Kidney epithelial cell (primary cell): ENCODE data around the gene C16orf89. TPM values are rescaled to one million over a fixed set of nuclear protein-coding genes. Genes with fewer than 3 reads are reported as not detected.

Experiments
- DNase-seq: peaks from one replicate; pipeline ENCODE4 v3.0.0-alpha.2; 2010; ENCODE audit warnings: low read depth
- H3K27me3 ChIP-seq: 2 replicates; pipeline ENCODE4 v1.6.0; 2011; ENCODE audit warnings: low read length; ENCODE audit not compliant: control insufficient read depth, insufficient read depth
- H3K36me3 ChIP-seq: 2 replicates; pipeline ENCODE4 v1.5.1; 2011; ENCODE audit warnings: low read length; ENCODE audit not compliant: control insufficient read depth, insufficient read depth
- H3K4me3 ChIP-seq: 2 replicates; pipeline ENCODE4 v1.5.1; 2011; ENCODE audit warnings: low read depth, mild to moderate bottlenecking, control low read depth, low read length
- CTCF ChIP-seq: IDR thresholded peaks from 2 replicates; pipeline ENCODE4 v1.5.1; 2011; ENCODE audit warnings: mild to moderate bottlenecking, moderate library complexity, low read length, control low read depth, inconsistent platforms; ENCODE audit not compliant: insufficient read depth, poor library complexity, severe bottlenecking
- total RNA-seq: library from RNA; depleted of rRNA; stranded (reverse); fragments of >200 nt; gene quantifications from 2 replicates; pipeline ENCODE4 v1.2.3, GENCODE V29; 2015

C16orf89 gene
- total RNA-seq, 1 donor from 2014 or later: 1.0 TPM

- no peaks in the 10 kb centered on the region for H3K36me3 ChIP-seq
- no peak for TF ChIP-seq CTCF
- H3K4me3 ChIP-seq: no peak overlapping the region
- no peak for DNase-seq
- H3K27me3 ChIP-seq: peaks cover 3% of the 10 kb centered on the region
Observed at GRCh38 chr16:5019775-5020174, 46.0 kb downstream of the C16orf89 start.

GRCh38 chr16:5018793-5019192 lies 47.0 kb downstream of the C16orf89 start:
- DNase-seq: no peak
- Histone ChIP-seq H3K36me3 (no peaks in the 10 kb centered on the region), H3K27me3 (peaks cover 3% of the 10 kb centered on the region), H3K4me3 (no peak overlapping the region)
- no peak for TF ChIP-seq CTCF

GRCh38 chr16:5017678-5017969 lies 48.1 kb downstream of the C16orf89 start:
- DNase-seq: no peak
- peaks cover 3% of the 10 kb centered on the region for H3K27me3 ChIP-seq
- no peaks in the 10 kb centered on the region for H3K36me3 ChIP-seq
- H3K4me3 ChIP-seq: no peak overlapping the region
- no peak for TF ChIP-seq CTCF

GRCh38 chr16:5016967-5017677 lies 48.6 kb downstream of the C16orf89 start:
- no peak for TF ChIP-seq CTCF
- no peak for DNase-seq
- H3K4me3 ChIP-seq: no peak overlapping the region

GRCh38 chr16:5015887-5016286 lies 49.9 kb downstream of the C16orf89 start:
- DNase-seq: no peak
- H3K36me3 ChIP-seq: no peaks in the 10 kb centered on the region
- H3K4me3 ChIP-seq: no peak overlapping the region
- no peak for TF ChIP-seq CTCF
- H3K27me3 ChIP-seq: peaks cover 13% of the 10 kb centered on the region

More at GRCh38 chr16:5016967-5017677, 48.6 kb downstream of the C16orf89 start:
- peaks cover 5% of the 10 kb centered on the region for H3K27me3 ChIP-seq
- H3K36me3 ChIP-seq: no peaks in the 10 kb centered on the region

- TF ChIP-seq CTCF: no peak
- DNase-seq: no peak
- Histone ChIP-seq H3K36me3 (no peaks in the 10 kb centered on the region), H3K4me3 (no peak overlapping the region), H3K27me3 (peaks cover 15% of the 10 kb centered on the region)
Observed at GRCh38 chr16:5015351-5015750, 50.4 kb downstream of the C16orf89 start.
